Measurements from ENCODE around the gene KCNC1.

- TF ChIP-seq CTCF (IDR thresholded peaks at IDR 0.05) (no peak), POLR2A (IDR thresholded peaks at IDR 0.05; ENCODE audit: low read depth) (no peak), EP300 (IDR thresholded peaks at IDR 0.05) (no peak), POLR2AphosphoS5 (IDR thresholded peaks at IDR 0.05) (no peak)
These were observed 26.8 kb upstream of the KCNC1 start for GRCh38 chr11:17707830-17708229.

Measured in esophagus muscularis mucosa (tissue), 4 donors.